H7 (cell line): ENCODE measurements around the gene DIP2C. TPM values are rescaled to one million over a fixed set of nuclear protein-coding genes. Genes with fewer than 3 reads are reported as not detected.
"Not testable (repeated sequence)": the region's sequence is repeated elsewhere in the genome, so short reads cannot be mapped to it uniquely, and the experiment has no call there.

Experiments used
- DNase-seq: peaks from one replicate; pipeline ENCODE4 v3.0.0; 2012
- H3K27me3 ChIP-seq: 2 replicates; pipeline ENCODE4 v1.6.0; 2011; ENCODE audit warnings: mild to moderate bottlenecking, low read length; ENCODE audit not compliant: control insufficient read depth, insufficient read depth
- H3K36me3 ChIP-seq: replicated peaks from 2 replicates; pipeline ENCODE4 v1.5.1; 2011; ENCODE audit warnings: low read length; ENCODE audit not compliant: control insufficient read depth, insufficient read depth
- H3K4me3 ChIP-seq: 2 replicates; pipeline ENCODE4 v1.5.1; 2011; ENCODE audit warnings: low read depth, mild to moderate bottlenecking, control low read depth, low read length, moderate library complexity; ENCODE audit not compliant: insufficient read depth
- total RNA-seq: library from RNA; depleted of rRNA; stranded (reverse); fragments of >200 nt; shearing (Covaris generic); gene quantifications from 2 replicates; pipeline ENCODE4 v1.2.3, GENCODE V29; 2014

Gene DIP2C
- total RNA-seq, 1 experiment from 2014 or later: 4.8 TPM

DNA sequence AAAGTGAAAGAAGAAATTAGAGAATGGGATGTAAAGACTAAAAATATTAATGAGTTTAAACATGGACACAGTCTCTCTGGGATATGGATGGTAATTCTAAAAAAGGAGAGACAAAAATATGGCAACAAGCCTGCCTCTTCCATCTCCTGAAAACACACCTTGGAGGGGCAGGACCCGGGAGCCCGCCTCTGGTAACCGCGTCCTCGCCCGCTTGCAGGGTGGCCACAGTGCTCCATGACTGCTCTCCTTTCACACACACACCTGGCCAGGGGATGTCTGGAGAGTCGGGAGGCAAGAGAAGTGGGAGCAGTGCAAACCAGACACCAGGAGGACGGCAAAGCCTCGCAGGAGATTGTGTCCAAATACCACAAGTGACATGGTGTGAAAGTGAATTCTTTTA, 387.9 kb downstream of the DIP2C start:
- H3K27me3 ChIP-seq: no peaks in the 10 kb centered on the region
- H3K36me3 ChIP-seq: no peaks in the 10 kb centered on the region
- no peak for DNase-seq
- no peak overlapping the region for H3K4me3 ChIP-seq

DNA sequence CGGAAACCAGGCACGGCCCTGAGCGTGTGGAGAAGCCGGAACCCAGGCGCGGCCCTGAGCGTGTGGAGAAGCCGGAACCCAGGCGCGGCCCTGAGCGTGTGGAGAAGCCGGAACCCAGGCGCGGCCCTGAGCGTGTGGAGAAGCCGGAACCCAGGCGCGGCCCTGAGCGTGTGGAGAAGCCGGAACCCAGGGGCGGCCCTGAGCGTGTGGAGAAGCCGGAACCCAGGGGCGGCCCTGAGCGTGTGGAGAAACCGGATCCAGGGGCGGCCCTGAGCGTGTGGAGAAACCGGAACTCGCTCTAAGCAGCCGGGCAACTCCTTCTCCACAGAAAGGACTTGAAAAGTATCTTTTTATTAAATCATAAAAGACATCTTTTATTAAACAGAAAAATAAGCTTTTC, 388.9 kb downstream of the DIP2C start:
- not testable (repeated sequence) for H3K27me3 ChIP-seq, DNase-seq, H3K36me3 ChIP-seq, H3K4me3 ChIP-seq

DNA sequence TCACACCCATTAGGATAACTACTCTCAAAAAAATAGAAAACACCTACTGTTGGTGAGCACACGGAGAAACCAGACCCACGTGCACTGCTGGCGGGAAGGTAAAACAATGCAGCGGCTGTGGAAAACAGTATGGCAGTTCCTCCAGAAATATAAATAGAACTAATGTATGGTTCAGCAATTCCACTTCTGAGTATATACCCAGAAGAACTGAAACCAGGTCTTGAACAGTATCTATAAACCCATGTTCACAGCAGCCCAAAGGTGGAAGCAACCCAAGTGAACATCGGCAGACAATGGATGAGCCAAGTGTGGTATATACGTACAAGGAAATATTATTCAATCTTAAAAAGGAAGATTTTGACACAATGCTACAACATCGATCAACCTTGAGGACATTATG, 389.5 kb downstream of the DIP2C start:
- no peak overlapping the region for H3K4me3 ChIP-seq
- no peaks in the 10 kb centered on the region for H3K36me3 ChIP-seq
- no peaks in the 10 kb centered on the region for H3K27me3 ChIP-seq
- no peak for DNase-seq

DNA sequence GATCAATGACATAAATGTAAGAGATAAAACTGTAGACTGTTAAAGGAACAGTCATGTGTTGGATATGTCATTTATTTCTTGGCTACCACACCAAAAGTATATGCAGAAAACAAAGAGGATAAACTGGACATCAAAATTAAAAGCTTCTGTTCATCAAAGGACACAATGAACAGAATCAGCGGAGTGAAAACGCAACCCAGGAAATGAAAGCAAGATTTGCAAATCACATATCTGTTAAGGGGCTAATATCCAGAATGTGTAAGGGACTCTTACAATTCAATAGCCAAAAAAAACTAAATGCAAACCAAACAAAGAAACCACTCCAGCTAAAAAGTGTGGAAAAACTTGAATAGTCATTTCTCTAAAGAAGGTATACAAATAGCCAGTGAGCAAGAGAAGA, 390.0 kb downstream of the DIP2C start:
- Histone ChIP-seq H3K36me3 (no peaks in the 10 kb centered on the region), H3K27me3 (no peaks in the 10 kb centered on the region)
- DNase-seq: no peak

DNA sequence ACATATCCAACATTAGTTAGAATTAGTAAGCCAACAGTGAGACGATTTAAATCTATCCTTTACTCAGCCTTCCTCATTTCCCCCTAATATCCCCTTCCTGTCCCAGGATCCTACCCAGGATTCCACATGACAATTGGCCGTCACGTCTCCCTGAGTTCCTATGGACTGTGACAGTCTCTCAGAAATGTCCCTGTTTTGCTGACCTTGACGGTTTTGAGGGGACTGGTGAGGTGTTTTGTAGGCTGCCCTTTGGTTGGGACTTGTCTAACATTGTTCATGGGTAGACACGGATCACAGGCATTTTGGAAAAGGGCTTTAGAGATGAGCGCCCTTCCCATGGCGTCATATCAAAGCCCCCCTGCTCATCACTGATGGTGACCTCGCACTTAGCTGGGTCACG, 391.4 kb downstream of the DIP2C start:
- H3K36me3 ChIP-seq: no peaks in the 10 kb centered on the region
- no peaks in the 10 kb centered on the region for H3K27me3 ChIP-seq
- no peak for DNase-seq
- H3K4me3 ChIP-seq: no peak overlapping the region

More for the DNA sequence above, 390.0 kb downstream of the DIP2C start:
- no peak overlapping the region for H3K4me3 ChIP-seq

DNA sequence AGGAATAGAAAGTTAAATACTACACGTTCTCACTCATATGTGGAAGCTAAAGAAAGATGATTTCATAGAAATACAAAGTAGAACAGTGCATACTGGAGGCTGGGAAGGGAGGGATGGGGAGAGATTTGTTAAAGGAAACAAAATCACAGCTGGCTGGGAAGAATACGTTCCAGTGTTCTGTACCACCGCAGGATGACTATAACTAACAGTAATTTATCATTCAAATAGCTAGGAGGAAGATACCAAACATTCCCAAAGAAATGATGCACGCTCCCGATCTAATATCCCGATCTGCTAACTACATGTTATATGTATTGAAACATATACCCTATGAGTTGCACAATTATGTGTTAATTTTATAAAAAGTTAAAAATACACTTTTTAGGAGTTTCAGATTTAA, 391.9 kb downstream of the DIP2C start:
- no peak for DNase-seq
- Histone ChIP-seq H3K4me3 (no peak overlapping the region), H3K36me3 (no peaks in the 10 kb centered on the region), H3K27me3 (no peaks in the 10 kb centered on the region)

DNA sequence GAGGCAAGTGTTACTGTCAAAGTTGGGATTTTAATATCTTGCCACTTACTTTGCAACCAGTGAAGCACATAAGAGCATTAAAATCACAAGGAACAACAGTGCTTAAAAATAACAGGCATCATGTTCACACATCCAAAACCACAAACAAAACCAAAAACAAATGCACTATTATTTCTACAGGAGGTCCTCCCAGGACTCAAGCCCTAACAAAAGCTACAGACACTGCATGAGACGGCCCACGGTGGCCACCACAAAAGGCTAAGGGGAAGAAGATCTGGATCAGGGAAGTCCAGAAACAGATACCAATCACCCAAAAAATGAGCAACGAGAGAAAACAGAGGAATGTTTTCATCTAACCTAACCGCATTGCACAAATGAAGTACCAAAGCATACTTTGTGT, 395.8 kb downstream of the DIP2C start:
- no peak for DNase-seq
- Histone ChIP-seq H3K27me3 (no peaks in the 10 kb centered on the region), H3K4me3 (no peak overlapping the region), H3K36me3 (no peaks in the 10 kb centered on the region)

DNA sequence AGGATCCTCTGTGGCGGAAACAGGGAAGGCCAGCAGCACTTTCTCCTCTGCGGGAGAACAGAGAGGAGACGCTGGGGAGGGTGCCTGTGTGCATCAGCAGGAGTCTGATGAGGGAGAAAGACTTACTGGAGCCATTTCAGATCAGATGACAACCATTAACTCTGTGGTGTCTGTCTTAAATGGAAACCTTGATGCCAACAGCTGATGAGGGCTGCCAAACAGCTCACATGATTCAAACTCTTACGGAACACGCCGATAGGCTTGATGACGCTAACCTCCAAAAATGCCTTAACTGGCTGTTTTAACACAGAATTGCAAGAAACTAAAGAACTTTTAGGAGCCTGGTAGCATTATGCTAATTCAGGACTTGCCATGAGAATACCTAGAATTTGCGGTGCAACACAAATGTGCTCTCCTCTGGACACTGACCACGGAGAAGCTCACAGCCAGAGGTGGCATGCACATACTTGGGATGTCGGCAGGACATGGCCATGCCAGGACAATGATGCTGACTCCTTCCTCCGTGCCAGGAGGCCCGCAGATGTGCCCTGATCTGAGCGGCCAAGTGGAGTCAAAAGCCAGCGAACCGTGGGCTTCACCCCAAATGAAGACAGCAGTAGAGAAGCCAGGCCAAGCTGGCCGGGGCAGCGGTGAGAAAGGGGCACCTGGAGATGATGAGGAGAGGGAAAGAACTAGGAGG, 399.3 kb downstream of the DIP2C start:
- DNase-seq: no peak
- H3K4me3 ChIP-seq: no peak overlapping the region
- no peaks in the 10 kb centered on the region for H3K36me3 ChIP-seq
- H3K27me3 ChIP-seq: no peaks in the 10 kb centered on the region

DNA sequence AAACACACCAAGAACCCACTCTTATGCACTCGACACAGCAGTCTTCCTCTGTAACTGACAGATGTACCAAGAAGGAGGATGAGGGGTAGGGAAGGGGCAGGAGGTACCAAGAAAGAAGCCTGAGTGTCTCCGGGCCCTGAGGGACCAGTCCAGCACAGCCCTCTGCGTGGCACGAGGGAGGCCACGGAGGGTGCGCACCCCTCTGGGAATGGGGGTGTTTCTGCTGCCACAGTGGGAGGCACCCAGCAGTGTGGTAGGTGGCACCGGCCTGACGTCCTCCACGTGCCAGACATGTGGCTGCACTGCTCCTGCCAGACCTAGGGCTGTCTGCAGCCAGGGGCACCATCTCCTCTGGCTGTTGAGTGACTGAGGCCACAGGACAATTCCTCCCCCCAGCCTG, 399.9 kb downstream of the DIP2C start:
- Histone ChIP-seq H3K4me3 (no peak overlapping the region), H3K27me3 (no peaks in the 10 kb centered on the region), H3K36me3 (no peaks in the 10 kb centered on the region)
- DNase-seq: no peak

DNA sequence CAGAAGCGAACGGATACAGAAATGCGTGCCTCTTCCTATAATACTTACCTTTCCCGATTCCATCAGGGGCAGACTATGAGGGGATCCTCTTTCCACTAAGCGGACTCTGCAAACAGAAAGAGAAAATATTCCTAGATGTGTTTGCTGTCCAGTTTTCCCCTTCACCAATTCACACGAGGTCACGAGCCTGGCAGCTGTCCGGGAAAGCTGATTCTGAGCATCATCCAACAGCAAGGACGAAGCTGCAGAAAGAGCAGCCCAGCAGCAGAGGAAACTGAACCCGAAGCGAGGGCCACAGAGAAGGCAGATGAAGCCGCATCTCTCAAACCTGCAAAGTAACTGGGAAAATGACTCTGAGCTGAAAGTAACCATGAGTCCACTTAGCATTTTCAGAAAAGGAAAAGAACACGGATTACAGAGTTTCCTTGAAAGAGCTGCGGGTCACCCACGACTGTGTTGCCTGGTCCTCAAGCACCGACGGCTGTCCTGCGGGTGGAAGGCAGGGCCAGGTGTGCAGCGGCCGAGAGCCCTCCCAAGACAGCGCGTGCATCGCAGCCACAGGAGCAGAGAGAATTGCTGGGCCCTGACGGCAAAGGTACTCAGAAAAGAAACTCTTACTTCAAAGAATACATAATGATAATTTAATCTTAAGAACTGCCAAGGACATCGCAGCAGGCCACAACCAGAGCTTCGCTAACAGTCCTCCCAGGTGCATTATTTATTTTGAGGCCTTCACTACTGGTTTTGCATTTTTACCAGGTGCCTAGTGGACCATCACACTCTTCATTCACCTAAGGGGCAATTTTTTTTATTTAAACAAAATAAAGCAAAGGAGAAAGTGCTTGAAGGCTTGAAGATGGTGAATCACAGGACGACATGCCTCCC, 400.9 kb downstream of the DIP2C start:
- no peak for DNase-seq
- no peak overlapping the region for H3K4me3 ChIP-seq
- H3K27me3 ChIP-seq: no peaks in the 10 kb centered on the region
- H3K36me3 ChIP-seq: no peaks in the 10 kb centered on the region

DNA sequence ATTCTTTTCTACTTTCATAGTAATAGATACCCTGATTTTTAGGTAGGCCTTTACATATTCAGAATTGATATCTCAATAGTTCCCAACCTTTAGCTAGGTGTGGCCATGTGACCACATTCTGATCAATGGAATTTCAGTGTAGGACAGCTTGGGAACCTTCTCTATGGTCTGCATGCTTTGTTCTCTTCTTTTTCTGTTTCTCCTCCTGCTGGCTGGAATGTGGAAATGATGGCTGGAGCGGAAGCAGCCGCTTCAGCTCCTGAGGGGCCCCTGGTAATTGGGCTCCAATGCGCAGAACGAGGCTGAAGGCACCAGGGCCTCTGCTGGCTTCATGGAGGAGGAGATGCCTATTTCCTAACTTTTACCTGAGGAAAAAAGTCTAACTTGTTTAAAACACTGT, 401.7 kb downstream of the DIP2C start:
- Histone ChIP-seq H3K4me3 (no peak overlapping the region), H3K36me3 (no peaks in the 10 kb centered on the region), H3K27me3 (no peaks in the 10 kb centered on the region)
- DNase-seq: peak; percentile 92

DNA sequence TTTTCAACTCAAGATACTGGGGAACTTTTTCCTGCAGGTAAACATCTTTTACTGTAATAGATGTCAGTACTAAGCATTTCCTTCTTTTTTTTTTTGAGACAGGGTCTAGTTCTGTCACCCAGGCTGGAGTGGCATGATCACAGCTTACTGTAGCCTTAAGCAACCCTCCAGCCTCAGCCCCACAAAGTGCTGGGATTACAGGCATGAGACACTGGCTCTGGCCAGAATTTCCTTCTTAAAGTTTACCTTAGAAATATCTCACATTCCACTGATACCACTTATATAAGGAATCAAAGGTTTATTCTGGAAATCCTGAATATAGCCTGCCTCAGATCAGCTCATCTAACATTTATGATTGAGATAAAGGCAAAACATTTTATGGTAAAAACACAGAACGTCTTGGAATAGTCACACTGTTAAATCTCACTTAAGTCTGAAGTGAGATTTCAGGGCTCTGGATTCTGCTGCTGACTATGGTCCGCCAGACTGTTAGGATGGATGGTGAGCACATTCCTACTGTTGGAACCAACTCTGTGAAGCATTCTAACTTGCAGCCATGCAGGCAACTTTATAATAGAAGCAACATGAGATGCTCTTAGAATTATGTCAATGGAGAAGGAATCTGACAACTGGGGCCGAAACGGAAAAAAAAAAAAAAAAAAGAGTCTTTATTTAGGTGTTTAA, 402.3 kb downstream of the DIP2C start:
- DNase-seq: no peak
- no peaks in the 10 kb centered on the region for H3K36me3 ChIP-seq
- H3K27me3 ChIP-seq: no peaks in the 10 kb centered on the region
- no peak overlapping the region for H3K4me3 ChIP-seq

DNA sequence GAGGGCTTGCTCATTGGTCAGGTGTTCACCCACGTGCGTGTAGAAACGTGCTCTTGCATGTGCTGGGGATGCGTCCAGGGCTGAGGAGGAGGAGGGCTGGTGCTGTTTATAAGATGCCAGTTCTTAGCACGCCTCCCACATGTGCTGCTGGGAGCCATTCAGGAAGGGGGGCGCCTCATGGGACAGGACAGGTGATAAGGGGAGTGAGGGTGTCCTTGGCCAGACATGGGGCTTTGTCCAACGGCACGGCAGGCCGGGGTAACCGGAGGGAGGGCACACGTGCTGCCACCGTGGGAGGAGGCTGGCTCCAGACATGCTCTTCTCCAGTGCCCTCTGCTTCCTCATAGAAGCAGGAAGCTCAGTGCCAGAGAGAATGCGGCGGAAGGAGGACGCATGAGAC, 404.3 kb downstream of the DIP2C start:
- H3K36me3 ChIP-seq: no peaks in the 10 kb centered on the region
- DNase-seq: no peak
- H3K4me3 ChIP-seq: no peak overlapping the region
- H3K27me3 ChIP-seq: no peaks in the 10 kb centered on the region

DNA sequence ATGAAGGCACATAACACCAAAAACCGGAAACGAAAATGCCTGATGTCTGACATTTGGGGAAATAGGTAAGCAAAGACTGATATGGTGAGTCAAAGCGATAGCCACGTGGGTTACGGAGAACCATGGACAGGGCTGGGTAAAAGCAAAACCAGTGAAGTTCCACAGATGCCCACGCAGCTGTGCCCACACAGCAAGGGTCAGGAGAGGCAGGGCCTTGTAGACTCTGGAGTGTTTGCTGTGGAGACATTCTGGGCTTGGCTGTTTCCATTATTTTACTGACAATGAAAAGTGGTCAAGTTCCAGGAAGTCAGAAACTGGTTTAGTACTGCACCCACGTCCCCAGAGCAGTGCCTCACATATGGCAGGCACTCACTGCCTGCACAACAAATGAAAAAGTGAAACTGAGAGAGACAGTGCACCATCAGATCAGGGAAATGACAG, 405.5 kb downstream of the DIP2C start:
- Histone ChIP-seq H3K36me3 (no peaks in the 10 kb centered on the region), H3K27me3 (no peaks in the 10 kb centered on the region), H3K4me3 (no peak overlapping the region)
- DNase-seq: no peak

DNA sequence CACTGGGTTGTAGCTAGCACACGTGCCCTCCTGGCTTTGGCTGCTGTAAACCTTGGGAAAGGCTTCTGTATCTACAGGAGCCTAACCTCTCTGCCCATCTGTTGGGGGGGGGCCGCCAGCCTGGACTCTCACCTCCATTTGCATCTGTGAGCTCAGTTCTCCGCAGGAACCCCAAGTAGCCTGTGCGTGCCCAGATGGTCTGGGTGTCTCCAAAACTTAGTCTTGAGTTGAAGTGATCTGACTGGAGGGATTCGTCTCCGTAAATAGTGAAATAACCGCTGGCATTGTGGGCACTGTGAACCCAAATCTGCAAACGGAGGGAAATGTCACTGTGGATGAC, 406.4 kb downstream of the DIP2C start:
- no peak overlapping the region for H3K4me3 ChIP-seq
- no peaks in the 10 kb centered on the region for H3K27me3 ChIP-seq
- DNase-seq: peak; percentile 66
- H3K36me3 ChIP-seq: no peaks in the 10 kb centered on the region
